Stimulated activated CD4-positive, alpha-beta T cell treated with anti-CD3 and anti-CD28 coated beads, Interleukin-4, amount 100 ng/mL, for 24 hours (primary cell): ENCODE data around the gene RNF213.
"Not testable (repeated sequence)": the region's sequence is repeated elsewhere in the genome, so short reads cannot be mapped to it uniquely, and the experiment has no call there.

Source experiments
- DNase-seq: peaks from one replicate; pipeline ENCODE4 v3.0.0-alpha.2; 2020

RNF213 gene

GRCh38 chr17:80253631-80254395 is 6.8 kb upstream of the RNF213 start:
- no peak for DNase-seq

- peak; percentile 82 for DNase-seq
Observed at GRCh38 chr17:80254396-80255251, 6.0 kb upstream of the RNF213 start.

DNA sequence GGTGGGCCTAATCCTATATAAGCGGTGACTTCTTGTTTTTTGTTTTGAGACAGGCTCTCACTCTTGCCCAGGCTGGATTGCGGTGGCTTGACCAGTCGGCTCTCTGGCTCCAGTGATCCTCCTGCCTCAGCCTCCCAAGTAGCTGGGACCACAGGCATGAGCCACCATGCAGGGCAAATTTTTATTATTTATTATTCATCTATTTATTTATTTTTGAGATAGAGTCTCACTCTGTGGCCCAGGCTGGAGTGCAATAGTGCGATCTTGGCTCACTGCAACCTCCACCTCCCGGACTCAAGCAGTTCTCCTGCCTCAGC is 4.7 kb upstream of the RNF213 start:
- no peak for DNase-seq

DNA sequence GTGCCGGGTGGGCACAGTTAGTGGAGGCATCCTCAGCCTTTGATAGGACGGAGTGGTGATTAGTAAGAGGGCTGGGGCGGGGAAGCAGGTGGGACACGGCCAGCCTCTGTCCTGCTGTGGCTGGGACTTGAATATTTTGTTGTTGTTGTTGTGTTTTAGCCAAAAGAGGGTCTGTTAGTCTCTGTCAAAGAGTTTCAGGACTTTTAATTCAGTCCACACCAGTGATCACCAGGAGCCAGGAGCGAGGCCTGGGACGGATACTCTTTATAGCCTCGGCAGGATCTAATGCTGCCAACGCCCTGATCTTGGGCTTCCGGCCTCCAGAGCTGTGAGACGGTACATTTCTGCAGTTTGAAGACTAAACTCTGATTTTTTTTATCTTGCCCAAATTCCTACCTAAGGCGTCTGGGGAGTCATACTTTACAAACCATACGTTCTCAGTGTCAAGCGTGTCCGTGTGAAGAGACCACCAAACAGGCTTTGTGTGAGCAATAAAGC is 2.9 kb upstream of the RNF213 start:
- no peak for DNase-seq

DNA sequence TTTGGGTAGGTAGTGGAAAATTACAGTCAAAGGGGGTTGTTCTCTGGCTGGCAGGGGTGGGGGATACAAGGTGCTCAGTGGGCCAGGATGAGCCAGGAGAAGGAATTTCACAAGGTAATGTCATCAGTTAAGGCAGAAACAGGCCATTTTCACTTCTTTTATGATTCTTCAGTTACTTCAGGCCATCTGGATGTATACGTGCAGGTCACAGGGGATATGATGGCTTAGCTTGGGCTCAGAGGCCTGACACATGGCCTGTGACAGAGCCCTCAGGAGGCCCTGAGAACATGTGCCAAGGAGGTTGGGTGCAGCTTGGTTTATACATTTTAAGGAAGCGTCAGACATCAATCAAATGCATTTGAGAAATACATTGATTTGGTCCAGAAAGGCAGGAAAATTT is 2.4 kb upstream of the RNF213 start:
- DNase-seq: not testable (repeated sequence)

DNA sequence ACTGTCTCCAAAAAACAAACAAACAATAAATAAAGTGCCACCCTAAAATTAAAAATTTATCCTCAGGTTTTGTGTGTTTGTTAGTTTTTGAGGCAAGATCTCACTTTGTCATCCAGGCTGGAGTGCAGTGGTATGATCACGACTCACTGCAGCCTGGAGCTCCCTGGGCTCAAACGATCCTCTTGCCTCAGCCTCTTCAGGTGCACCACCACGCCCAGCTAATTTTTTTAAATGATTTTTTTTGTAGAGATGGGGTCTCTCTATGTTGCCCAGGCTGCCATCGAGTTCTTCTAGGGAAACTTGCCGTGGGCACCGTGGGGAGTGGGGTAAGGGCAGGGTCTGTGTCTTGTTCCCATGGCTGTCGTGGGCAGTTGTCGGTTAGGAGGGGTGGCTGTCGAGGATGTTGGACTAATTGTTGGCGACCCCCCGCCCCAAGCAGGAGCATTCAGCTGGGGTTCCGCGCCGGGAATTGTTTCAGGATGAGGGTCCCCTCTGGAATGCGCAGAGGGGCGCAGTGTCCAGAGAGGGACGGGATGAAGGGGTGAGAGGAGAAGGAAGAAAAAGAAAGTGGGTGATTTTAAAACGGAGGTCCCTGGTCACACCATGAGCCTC is 1.1 kb upstream of the RNF213 start:
- peak; percentile 32 for DNase-seq

GRCh38 chr17:80260069-80260535 is 550 bp upstream of the RNF213 start:
- DNase-seq: peak; percentile 81

GRCh38 chr17:80261159-80261894 is 675 bp downstream of the RNF213 start:
- peak; percentile 62 for DNase-seq

- DNase-seq: no peak
Observed at GRCh38 chr17:80261895-80262279, 1.2 kb downstream of the RNF213 start.

GRCh38 chr17:80262291-80262690 is 1.6 kb downstream of the RNF213 start:
- no peak for DNase-seq

DNA sequence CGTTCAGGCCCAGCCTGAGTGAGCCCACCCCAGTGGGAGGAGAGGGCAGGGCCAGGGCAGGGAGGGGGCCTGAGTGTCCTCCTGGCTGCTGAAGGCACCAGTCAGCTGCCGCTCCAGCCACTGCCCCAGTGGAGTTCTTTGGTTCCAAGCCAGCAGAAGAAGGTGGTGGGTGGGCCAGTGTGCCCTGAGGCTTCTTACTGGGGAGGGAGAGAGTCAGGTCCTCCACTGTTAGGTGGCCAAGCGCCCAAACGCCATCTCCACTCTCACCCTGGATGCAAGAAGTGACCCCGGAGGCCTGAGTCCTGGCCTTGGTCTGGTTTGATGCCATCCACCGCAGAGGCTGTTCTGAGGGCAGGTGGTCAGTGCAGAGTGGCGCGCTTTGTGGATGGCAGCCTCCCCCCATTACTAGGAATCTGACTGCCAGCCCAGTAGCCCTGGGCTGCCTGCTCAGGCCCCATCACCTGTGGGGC is 2.2 kb downstream of the RNF213 start:
- no peak for DNase-seq

DNA sequence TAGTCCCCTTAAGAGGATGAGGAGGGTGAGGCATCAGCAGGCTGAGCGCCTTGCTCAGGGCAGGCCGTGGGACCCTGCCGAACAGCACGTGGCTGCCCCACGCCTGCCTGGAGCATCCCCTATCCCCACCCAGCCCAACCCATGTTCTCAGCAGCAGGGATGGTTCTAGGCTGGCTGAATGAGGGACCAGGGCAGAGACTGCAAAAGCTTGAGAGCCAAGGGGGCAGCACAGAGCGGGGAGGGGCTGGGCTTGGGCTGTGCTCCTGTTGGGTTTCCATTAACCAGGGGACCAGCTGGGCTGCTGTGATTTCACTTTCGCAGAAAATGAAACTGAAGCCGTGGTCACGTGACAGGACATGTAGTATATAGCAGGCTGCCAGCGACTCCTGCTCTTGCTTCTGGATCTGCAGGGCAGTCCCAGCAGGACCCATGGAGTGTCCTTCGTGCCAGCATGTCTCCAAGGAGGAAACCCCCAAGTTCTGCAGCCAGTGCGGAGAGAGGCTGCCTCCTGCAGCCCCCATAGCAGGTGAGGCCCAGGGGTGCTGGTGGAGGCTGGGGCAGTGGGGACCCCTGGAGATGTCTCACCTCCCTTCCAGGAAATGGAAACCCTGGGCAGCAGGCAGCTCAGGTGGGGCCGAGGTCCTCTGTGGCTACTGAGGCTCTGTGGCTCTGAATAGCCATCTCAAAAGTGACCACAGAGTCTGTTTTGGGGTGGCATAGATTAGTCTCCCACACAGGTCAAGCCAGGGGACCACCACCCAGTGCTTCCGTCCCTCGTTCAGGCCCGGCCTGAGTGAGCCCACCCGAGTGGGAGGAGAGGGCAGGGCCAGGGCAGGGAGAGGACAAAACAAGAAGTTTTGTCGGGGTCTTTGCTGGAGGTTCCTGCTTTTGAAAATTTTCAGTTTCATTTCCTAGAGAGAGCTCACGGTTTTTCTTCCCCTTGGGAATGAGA is 2.9 kb downstream of the RNF213 start:
- peak; percentile 92 for DNase-seq

DNA sequence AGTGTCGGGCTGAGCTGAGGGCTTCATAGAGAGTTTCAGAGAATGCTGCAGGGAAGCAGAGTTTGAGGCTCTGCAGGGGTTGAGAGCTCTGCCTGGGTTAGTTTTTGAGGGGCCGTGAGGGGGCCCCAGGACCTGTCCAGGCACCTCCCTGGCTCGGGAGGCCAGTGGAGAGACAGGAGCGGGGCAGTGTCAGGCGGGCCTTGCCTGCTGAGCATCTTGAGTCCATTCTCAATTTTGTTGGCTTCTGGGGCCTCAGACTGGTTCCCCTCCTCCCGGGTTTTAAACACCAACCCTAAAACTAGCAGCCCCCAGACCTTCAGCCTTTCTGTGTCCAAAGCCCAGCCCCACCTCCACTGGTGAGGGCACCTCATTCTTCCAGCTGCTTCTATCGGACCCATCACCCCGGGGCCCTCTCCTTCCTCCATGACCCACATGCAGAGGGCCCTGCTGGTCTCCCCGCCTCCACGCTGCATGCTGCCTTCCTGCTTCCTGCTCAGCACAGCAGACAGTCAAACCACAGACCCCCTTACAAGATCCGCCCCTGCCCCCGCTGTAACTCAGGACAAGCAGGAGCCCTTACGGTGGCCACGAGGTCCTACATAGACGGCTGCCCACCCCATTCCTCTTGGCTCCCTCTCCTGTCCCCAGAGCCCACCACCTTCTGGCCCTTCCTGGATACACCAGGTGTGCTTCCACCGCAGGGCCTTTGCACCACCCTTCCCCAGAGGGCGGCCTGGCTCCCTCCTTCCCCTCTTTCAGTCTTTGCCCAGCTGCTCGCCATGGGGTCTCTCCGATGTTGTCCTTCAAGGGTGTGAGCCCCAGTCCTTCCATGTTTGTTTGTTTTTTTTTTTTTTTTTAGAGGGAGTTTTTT is 3.8 kb downstream of the RNF213 start:
- DNase-seq: peak; percentile 63

DNA sequence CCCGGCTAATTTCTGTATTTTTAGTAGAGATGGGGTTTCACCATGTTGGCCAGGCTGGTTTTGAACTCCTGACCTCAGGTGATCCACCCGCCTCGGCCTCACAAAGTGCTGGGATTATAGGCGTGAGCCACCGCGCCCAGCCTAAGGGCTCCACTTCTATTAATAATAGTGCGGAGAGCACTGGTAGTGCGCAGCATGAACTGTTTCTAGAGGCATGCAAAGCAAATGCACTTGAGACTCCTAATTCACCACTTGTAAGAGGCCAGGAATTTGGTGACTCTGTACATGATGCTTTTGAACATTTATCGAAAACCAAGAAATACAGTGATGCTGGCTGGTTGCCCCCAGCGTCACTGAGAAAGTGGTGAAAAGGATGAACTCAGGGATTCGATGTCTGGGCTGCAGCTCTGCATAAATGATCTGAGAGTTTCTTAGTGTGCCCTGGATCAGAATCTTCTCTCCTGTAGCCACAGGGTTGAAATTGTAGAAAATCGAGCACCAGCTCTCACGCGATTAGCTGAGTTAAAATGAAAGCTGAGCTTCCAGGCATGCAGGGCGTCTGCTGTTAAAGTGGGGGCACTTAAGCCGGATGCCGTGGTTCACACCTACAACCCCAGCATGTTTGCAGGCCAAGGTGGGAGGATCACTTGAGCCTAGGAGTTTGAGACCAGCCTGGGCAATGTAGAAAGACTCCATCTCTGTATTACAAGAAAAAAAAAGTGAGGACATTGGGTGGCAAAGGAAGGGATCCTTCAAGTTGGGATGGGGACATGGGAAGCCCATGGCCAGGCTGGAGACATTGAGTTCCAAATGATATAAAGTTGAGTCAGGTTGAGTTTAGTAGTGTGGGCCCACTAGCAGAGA is 4.8 kb downstream of the RNF213 start:
- DNase-seq: peak; percentile 83

DNA sequence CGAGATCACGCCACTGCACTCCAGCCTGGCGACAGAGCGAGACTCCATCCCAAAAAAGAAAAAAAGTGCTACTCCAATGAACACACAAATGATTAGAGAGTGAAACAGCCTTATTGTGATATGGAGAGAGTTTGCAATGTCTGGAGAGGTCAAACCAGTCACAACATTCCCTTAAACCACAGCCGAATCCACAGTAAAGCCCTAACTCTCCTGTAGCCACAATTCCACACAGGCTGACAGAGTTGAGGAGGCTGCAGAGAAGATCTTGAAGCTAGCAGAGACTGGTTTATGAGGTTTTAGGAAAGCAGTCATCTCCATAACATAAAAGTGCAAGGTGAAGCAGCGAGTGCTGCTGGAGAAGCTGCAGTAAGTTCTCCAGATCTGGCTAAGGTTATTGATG is 6.7 kb downstream of the RNF213 start:
- DNase-seq: no peak

GRCh38 chr17:80268427-80268826 is 7.8 kb downstream of the RNF213 start:
- no peak for DNase-seq

DNA sequence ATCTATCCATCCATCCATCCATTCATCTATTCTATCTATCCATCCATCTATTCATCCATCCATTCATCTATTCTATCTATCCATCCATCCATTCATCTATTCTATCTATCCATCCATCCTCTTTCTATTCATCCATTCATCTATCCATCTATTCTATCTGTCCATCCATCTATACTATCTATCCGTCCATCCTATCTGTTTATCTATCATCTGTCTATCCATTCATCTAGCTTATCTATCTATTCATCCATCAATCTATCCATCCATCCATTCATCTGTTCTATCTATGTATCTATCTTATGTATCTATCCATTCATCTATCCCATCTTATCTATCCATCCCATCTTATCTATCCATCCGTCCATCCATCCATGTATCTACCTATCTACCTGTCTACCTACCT is 8.8 kb downstream of the RNF213 start:
- no peak for DNase-seq

DNA sequence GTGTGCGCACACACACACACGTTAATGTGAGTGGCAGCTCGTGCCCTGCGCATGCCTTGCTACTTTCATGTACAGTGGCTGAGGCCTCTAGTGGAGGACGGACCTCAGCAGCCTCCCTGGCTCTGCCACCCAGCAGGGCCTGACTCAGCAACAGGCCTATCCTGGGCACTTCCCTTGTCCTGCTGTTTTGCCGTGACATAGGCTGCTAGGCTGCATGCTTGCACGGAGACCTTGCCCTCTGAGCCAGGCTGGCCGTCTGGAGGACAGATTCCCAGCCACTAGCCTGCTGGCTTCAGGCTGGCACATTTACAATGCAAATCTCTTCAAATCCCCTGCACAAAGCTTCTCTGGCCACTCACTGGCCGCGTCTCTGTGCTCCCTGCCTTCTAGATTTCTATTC is 9.5 kb downstream of the RNF213 start:
- no peak for DNase-seq

DNA sequence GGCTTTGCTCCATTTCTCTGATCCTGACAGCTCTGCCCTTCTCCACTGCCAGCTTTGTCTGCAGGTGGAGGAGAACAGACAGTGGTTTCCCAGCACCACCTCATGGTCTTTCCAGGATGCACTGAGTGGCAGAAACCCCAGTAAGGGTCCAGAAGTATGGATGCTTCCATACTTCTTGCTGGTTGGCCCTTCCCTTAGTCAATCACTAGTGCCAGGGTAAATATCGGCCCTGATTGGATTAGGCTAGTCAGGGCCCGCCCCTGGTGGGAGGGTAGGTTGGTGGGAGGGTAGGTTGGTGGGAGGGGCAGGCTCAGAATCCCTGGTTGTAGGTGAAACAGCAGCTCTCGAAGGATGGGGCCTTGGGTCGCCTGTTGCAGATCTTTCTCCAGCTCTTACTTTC is 10.2 kb downstream of the RNF213 start:
- DNase-seq: peak; percentile 64

- no peak for DNase-seq
Observed at GRCh38 chr17:80272366-80272765, 11.7 kb downstream of the RNF213 start.
